ENCODE measurements around the gene ATF6.

ATF6 gene

GRCh38 chr1:161933592-161934588 lies 167.8 kb downstream of the ATF6 start:
- DNase-seq (ENCODE audit: low spot score) = no peak
- TF ChIP-seq CTCF (IDR thresholded peaks at IDR 0.05; ENCODE audit: borderline replicate concordance, control extremely low read depth, extremely low read depth, insufficient read depth, missing control alignments) = no peak
- in situ Hi-C loops (cut with MboI; ENCODE audit: low sequenced_read_pairs, unreplicated experiment) = no loop called here

- DNase-seq (ENCODE audit: low spot score) = no peak
- in situ Hi-C loops (cut with MboI; ENCODE audit: low sequenced_read_pairs, unreplicated experiment) = no loop called here
- no peak for TF ChIP-seq CTCF (IDR thresholded peaks at IDR 0.05; ENCODE audit: borderline replicate concordance, control extremely low read depth, extremely low read depth, insufficient read depth, missing control alignments)
Measured at GRCh38 chr1:161935264-161935663, 169.1 kb downstream of the ATF6 start.

GRCh38 chr1:161936786-161937185 lies 170.7 kb downstream of the ATF6 start:
- in situ Hi-C loops (cut with MboI; ENCODE audit: low sequenced_read_pairs, unreplicated experiment) = no loop called here
- DNase-seq (ENCODE audit: low spot score) = no peak
- TF ChIP-seq CTCF (IDR thresholded peaks at IDR 0.05; ENCODE audit: borderline replicate concordance, control extremely low read depth, extremely low read depth, insufficient read depth, missing control alignments) = no peak

- in situ Hi-C loops (cut with MboI; ENCODE audit: low sequenced_read_pairs, unreplicated experiment) = no loop called here
- DNase-seq (ENCODE audit: low spot score) = no peak
- TF ChIP-seq CTCF (IDR thresholded peaks at IDR 0.05; ENCODE audit: borderline replicate concordance, control extremely low read depth, extremely low read depth, insufficient read depth, missing control alignments) = no peak
Measured at GRCh38 chr1:161940866-161941591, 174.9 kb downstream of the ATF6 start.

- no peak for TF ChIP-seq CTCF (IDR thresholded peaks at IDR 0.05; ENCODE audit: borderline replicate concordance, control extremely low read depth, extremely low read depth, insufficient read depth, missing control alignments)
- in situ Hi-C loops (cut with MboI; ENCODE audit: low sequenced_read_pairs, unreplicated experiment) = no loop called here
- DNase-seq (ENCODE audit: low spot score) = no peak
Measured at GRCh38 chr1:161941726-161942436, 175.8 kb downstream of the ATF6 start.

DNA sequence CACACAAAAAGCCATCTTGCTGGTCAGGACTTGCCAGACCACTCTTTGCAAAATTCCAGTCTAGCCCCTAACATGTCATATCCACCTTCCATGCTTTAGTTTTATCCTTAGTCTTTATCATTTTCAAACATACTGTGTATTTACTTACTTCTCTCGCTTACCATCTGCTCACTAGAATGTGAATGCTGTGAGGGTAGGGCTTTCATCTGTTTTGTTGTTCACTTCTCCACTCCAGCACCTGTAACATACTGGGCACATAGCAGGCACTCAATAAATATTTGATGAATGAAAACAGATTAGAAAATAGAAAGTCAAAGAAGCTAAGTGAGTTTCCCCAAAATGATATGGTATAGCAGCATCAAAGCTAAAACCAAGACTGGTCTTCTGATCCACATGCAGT lies 177.6 kb downstream of the ATF6 start:
- in situ Hi-C loops (cut with MboI; ENCODE audit: low sequenced_read_pairs, unreplicated experiment) = no loop called here
- DNase-seq (ENCODE audit: low spot score) = no peak
- no peak for TF ChIP-seq CTCF (IDR thresholded peaks at IDR 0.05; ENCODE audit: borderline replicate concordance, control extremely low read depth, extremely low read depth, insufficient read depth, missing control alignments)
